T-helper 9 cell (primary cell): ENCODE measurements around the gene PCDHAC1.

Experiments
- DNase-seq: peaks from one replicate; pipeline ENCODE4 v3.0.0-alpha.2; 2020

The PCDHAC1 gene

DNA sequence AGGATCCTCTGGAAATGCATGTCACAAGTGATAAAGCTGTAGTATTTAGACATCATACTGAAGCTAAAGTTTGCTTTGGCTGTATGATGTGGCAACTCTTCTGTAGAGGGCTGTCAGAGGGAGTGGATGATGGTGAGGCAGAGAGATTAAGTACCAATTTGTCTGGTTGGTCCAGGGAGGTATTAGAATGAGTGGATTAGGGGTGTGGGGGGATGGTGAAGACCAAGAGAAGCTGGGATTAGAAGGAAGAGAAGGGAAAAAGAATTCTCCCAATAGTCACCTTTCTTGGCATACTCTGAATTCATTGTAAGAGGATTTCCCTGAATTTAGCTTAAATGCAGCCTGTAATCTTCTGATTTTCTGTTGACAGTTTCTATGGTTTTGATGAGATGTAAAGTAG is 43.8 kb downstream of the PCDHAC1 start:
- no peak for DNase-seq

DNA sequence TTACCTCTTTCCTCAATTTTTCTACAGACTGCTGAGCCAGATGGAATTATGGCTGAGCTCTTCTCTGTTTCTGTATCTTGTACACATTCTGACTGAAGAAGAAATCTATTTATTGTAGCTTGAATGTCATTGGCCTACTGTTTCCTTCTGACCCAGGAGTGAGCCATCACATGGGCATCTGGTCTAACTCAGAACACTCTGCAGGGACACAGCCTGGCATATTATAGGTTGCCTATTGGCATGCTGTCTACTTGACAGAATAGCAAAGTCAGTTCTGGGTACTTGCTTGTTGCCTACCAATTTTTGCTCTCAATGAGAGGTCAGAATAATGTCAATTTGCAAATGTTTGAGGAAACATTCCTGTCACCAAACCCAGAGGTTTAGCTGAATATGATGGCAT is 47.5 kb downstream of the PCDHAC1 start:
- no peak for DNase-seq

DNA sequence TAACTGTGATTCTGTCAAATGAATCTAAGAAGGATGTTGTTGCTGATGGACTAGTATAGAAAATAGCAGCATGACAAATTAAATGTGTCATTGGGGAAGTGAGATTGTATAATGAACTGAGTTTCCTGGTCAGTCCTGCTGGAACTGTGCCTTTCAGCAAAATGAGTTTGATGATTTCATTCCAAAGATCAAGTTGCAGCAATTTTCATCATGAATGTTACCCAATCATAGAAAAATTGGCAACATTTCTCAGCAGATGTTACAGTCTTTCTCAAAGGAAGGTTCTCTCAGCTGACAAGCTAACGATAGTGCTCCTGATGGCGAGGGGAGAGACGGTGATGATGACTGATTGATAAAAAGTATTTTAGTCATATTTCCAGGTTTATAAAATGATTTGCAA is 50.9 kb downstream of the PCDHAC1 start:
- no peak for DNase-seq

DNA sequence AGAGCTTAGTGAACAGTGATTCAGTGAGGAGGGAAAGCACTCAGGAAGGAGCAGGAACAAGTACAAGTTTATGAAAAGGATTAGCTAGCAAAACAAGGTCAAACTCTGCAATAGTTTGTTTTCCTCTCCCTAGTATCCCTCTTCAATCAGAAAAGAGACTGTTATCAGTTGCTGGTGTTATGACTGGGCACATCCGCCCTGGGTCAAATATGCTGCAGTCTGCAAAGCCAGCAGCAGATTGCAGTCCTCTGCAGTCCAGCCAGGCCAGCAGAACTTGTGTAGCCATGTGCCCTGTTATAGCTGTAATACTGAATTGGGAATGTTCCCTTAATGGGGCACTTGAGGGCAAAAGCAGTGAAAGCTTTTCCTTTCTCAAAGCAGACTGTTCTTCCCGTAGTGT is 52.2 kb downstream of the PCDHAC1 start:
- no peak for DNase-seq

- no peak for DNase-seq
Measured at GRCh38 chr5:140978983-140979382, 52.9 kb downstream of the PCDHAC1 start.
